SK-N-SH treated with all-trans-retinoic acid at 6 μM for 48 hours (cell line): ENCODE data around the gene CYB5A.

Experiments
- ATAC-seq: fragments of 200-7000 bp; cut with Tn5 transposase; 3 replicates; pipeline ENCODE4 v1.9.1; 2020; ENCODE audit warnings: mild to moderate bottlenecking, moderate library complexity
- ARNTL ChIP-seq: fragments of 450-650 bp; formaldehyde crosslinking; IDR thresholded peaks from 2 replicates; pipeline ENCODE4 v1.5.0; 2020; ENCODE audit warnings: low read depth, mild to moderate bottlenecking, moderate library complexity, borderline replicate concordance
- BACH2 ChIP-seq: fragments of 250-450 bp; sonication (Bioruptor Pico); IDR thresholded peaks from 2 replicates; pipeline ENCODE4 v1.9.0; 2021; ENCODE audit warnings: mild to moderate bottlenecking, borderline replicate concordance
- CSDC2 ChIP-seq: fragments of 250-450 bp; sonication (Bioruptor Pico); IDR thresholded peaks from 2 replicates; pipeline ENCODE4 v1.5.0; 2020; ENCODE audit warnings: mild to moderate bottlenecking, moderate library complexity
- GLIS3 ChIP-seq: fragments of 250-450 bp; sonication (Bioruptor Pico); IDR thresholded peaks from 2 replicates; pipeline ENCODE4 v1.5.0; 2020; ENCODE audit warnings: mild to moderate bottlenecking, moderate library complexity
- ISL1 ChIP-seq: fragments of 250-450 bp; sonication (Bioruptor Pico); IDR thresholded peaks from 2 replicates; pipeline ENCODE4 v2.1.2; 2022; ENCODE audit warnings: mild to moderate bottlenecking, moderate library complexity
- OSR1 ChIP-seq: fragments of 250-450 bp; sonication (Bioruptor Pico); IDR thresholded peaks from 2 replicates; pipeline ENCODE4 v1.8.0; 2022; ENCODE audit warnings: moderate library complexity, mild to moderate bottlenecking, inconsistent platforms
- PPARA ChIP-seq: fragments of 250-450 bp; sonication (Bioruptor Pico); IDR thresholded peaks from 2 replicates; pipeline ENCODE4 v1.5.0; 2020; ENCODE audit warnings: mild to moderate bottlenecking, borderline replicate concordance
- RARB ChIP-seq: fragments of 250-450 bp; sonication (Bioruptor Pico); IDR thresholded peaks from 2 replicates; pipeline ENCODE4 v1.8.0; 2021; ENCODE audit warnings: mild to moderate bottlenecking, moderate library complexity
- SNAI2 ChIP-seq: fragments of 250-450 bp; sonication (Bioruptor Pico); IDR thresholded peaks from 2 replicates; pipeline ENCODE4 v1.5.0; 2020; ENCODE audit warnings: mild to moderate bottlenecking, moderate library complexity
- TCF4 ChIP-seq: fragments of 250-450 bp; sonication (Bioruptor Pico); IDR thresholded peaks from 2 replicates; pipeline ENCODE4 v1.8.0; 2021; ENCODE audit warnings: mild to moderate bottlenecking, moderate library complexity, borderline replicate concordance
- TOX ChIP-seq: fragments of 250-450 bp; sonication (Bioruptor Pico); IDR thresholded peaks from 2 replicates; pipeline ENCODE4 v1.8.0; 2021; ENCODE audit warnings: mild to moderate bottlenecking, moderate library complexity, borderline replicate concordance
- ZC3H10 ChIP-seq: fragments of 250-450 bp; sonication (Bioruptor Pico); IDR thresholded peaks from 2 replicates; pipeline ENCODE4 v1.5.1; 2021; ENCODE audit warnings: mild to moderate bottlenecking, moderate library complexity
- ZFP3 ChIP-seq: fragments of 250-450 bp; sonication (Bioruptor Pico); IDR thresholded peaks from 2 replicates; pipeline ENCODE4 v1.5.0; 2020; ENCODE audit warnings: mild to moderate bottlenecking, moderate library complexity
- ZFP30 ChIP-seq: fragments of 450-650 bp; formaldehyde crosslinking; IDR thresholded peaks from 2 replicates; pipeline ENCODE4 v1.5.0; 2022; ENCODE audit warnings: mild to moderate bottlenecking, moderate library complexity
- ZNF565 ChIP-seq: fragments of 450-650 bp; formaldehyde crosslinking; conservative IDR thresholded peaks from 2 replicates; pipeline ENCODE4 v1.5.0; 2020; ENCODE audit warnings: low read depth, mild to moderate bottlenecking, moderate library complexity
- ZNF70 ChIP-seq: fragments of 450-650 bp; formaldehyde crosslinking; IDR thresholded peaks from 2 replicates; pipeline ENCODE4 v1.5.0; 2020; ENCODE audit warnings: mild to moderate bottlenecking, moderate library complexity
- ZNF8 ChIP-seq: fragments of 450-650 bp; formaldehyde crosslinking; IDR thresholded peaks from 2 replicates; pipeline ENCODE4 v1.5.0; 2020; ENCODE audit warnings: mild to moderate bottlenecking, moderate library complexity
- TF ChIP-seq, protein P1 (sequence below): fragments of 250-450 bp; sonication (Bioruptor Pico); IDR thresholded peaks from 2 replicates; pipeline ENCODE4 v1.5.1; 2021; ENCODE audit warnings: mild to moderate bottlenecking, moderate library complexity
- TF ChIP-seq, protein P2 (sequence below): fragments of 250-450 bp; sonication (Bioruptor Pico); IDR thresholded peaks from 2 replicates; pipeline ENCODE4 v1.5.0; 2020; ENCODE audit warnings: mild to moderate bottlenecking, moderate library complexity
- TF ChIP-seq, protein P3 (sequence below): fragments of 250-450 bp; sonication (Bioruptor Pico); IDR thresholded peaks from 2 replicates; pipeline ENCODE4 v1.5.1; 2020; ENCODE audit warnings: low read depth, mild to moderate bottlenecking, moderate library complexity

The CYB5A gene

DNA sequence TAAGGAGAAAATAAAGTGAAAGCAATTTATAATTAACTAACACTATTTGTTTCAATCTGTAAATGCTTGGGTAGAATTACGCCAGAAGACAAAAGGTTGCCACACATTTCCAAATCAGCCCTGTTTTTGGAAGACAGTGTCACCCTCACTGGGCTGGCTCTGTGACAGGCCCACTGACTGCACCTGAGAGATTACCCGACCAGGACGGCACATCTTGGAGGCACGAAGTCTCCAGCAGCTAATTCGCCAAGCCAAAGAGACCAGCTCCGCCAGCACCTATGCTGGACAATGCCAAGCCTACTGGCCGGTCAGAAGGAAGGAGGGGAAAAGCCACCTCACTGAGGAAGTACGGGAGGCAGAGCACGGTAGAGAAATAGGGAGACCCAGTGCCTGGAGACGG lies 61.9 kb downstream of the CYB5A start:
- no peak for ATAC-seq
- TF ChIP-seq ISL1 (CRISPR knock-in tag) (no peak), ZFP3 (CRISPR knock-in tag) (no peak), TCF4 (no peak), ZNF8 (CRISPR knock-in tag) (no peak), GLIS3 (CRISPR knock-in tag) (no peak), SNAI2 (no peak), ZC3H10 (CRISPR knock-in tag) (no peak)
- TF ChIP-seq, protein P1, sequence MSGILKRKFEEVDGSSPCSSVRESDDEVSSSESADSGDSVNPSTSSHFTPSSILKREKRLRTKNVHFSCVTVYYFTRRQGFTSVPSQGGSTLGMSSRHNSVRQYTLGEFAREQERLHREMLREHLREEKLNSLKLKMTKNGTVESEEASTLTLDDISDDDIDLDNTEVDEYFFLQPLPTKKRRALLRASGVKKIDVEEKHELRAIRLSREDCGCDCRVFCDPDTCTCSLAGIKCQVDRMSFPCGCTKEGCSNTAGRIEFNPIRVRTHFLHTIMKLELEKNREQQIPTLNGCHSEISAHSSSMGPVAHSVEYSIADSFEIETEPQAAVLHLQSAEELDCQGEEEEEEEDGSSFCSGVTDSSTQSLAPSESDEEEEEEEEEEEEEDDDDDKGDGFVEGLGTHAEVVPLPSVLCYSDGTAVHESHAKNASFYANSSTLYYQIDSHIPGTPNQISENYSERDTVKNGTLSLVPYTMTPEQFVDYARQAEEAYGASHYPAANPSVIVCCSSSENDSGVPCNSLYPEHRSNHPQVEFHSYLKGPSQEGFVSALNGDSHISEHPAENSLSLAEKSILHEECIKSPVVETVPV (CRISPR knock-in tag): no peak
- TF ChIP-seq, protein P2, sequence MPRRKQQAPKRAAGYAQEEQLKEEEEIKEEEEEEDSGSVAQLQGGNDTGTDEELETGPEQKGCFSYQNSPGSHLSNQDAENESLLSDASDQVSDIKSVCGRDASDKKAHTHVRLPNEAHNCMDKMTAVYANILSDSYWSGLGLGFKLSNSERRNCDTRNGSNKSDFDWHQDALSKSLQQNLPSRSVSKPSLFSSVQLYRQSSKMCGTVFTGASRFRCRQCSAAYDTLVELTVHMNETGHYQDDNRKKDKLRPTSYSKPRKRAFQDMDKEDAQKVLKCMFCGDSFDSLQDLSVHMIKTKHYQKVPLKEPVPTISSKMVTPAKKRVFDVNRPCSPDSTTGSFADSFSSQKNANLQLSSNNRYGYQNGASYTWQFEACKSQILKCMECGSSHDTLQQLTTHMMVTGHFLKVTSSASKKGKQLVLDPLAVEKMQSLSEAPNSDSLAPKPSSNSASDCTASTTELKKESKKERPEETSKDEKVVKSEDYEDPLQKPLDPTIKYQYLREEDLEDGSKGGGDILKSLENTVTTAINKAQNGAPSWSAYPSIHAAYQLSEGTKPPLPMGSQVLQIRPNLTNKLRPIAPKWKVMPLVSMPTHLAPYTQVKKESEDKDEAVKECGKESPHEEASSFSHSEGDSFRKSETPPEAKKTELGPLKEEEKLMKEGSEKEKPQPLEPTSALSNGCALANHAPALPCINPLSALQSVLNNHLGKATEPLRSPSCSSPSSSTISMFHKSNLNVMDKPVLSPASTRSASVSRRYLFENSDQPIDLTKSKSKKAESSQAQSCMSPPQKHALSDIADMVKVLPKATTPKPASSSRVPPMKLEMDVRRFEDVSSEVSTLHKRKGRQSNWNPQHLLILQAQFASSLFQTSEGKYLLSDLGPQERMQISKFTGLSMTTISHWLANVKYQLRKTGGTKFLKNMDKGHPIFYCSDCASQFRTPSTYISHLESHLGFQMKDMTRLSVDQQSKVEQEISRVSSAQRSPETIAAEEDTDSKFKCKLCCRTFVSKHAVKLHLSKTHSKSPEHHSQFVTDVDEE: no peak

DNA sequence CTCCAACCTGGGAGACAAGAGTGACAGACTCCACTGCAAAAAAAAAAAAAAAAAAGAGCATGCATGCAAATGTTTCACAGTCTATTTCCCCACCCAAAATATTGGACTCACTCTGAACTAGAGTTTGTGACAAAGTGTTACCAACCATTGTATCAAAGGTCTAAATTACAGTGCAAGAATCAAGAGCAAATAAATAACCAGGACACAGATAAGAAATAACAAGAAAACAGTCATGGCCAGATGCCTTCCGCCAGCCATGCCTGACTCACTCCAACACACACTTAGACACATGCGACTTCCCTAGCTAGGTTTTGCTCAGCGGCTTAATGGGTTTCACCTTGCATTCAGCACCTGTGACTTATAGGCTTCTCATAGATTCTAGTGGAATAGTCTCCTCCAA lies 62.8 kb downstream of the CYB5A start:
- TF ChIP-seq, protein P2: no peak
- TF ChIP-seq ZNF565 (CRISPR knock-in tag): no peak
- TF ChIP-seq, protein P3, sequence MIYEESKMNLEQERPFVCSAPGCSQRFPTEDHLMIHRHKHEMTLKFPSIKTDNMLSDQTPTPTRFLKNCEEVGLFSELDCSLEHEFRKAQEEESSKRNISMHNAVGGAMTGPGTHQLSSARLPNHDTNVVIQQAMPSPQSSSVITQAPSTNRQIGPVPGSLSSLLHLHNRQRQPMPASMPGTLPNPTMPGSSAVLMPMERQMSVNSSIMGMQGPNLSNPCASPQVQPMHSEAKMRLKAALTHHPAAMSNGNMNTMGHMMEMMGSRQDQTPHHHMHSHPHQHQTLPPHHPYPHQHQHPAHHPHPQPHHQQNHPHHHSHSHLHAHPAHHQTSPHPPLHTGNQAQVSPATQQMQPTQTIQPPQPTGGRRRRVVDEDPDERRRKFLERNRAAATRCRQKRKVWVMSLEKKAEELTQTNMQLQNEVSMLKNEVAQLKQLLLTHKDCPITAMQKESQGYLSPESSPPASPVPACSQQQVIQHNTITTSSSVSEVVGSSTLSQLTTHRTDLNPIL (CRISPR knock-in tag): no peak
- TF ChIP-seq CSDC2 (CRISPR knock-in tag): no peak
- TF ChIP-seq, protein P1 (CRISPR knock-in tag): no peak
- TF ChIP-seq TOX: no peak
- TF ChIP-seq ZNF8 (CRISPR knock-in tag): no peak
- TF ChIP-seq OSR1 (CRISPR knock-in tag): no peak
- ATAC-seq: no peak

DNA sequence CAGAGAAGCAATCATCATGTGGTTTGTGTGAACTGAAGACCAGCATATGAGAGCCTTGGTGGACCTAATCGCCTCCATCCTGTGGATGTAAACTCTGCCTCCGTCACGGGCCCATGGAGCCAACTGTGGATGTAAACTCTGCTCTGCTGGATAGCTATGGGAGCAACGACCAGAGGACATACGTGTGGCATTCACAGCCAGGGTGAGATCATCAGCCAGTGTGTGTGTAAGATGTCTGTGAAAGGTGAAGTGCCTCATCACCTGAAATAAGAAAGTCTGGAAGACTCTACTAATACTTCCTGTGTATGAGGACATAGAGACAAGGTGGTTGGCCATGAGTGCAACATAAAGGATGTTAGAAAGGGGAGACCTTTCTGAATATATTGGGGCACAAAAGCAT lies 63.5 kb downstream of the CYB5A start:
- no peak for TF ChIP-seq RARB
- TF ChIP-seq ZFP30 (CRISPR knock-in tag): no peak
- TF ChIP-seq PPARA (CRISPR knock-in tag): no peak
- TF ChIP-seq CSDC2 (CRISPR knock-in tag): no peak
- TF ChIP-seq ZNF8 (CRISPR knock-in tag): no peak
- no peak for TF ChIP-seq ZNF565 (CRISPR knock-in tag)
- TF ChIP-seq BACH2 (CRISPR knock-in tag): no peak
- TF ChIP-seq SNAI2: no peak
- TF ChIP-seq GLIS3 (CRISPR knock-in tag): no peak
- TF ChIP-seq ZNF70 (CRISPR knock-in tag): no peak
- TF ChIP-seq TCF4: no peak
- TF ChIP-seq ISL1 (CRISPR knock-in tag): no peak
- TF ChIP-seq, protein P1 (CRISPR knock-in tag): no peak
- TF ChIP-seq TOX: no peak
- TF ChIP-seq, protein P2: no peak
- TF ChIP-seq, protein P3 (CRISPR knock-in tag): no peak
- TF ChIP-seq OSR1 (CRISPR knock-in tag): no peak
- no peak for TF ChIP-seq ARNTL
- ATAC-seq: no peak
